AG04450 (cell line): ENCODE measurements around the gene PSMD13. TPM values are rescaled to one million over a fixed set of nuclear protein-coding genes. Genes with fewer than 3 reads are reported as not detected.

Source experiments
- CTCF ChIA-PET: fragments of 300-600, 350-600 bp; formaldehyde crosslinking; extraction: SDS; loops from one replicate; lab custom pipeline; 2022; ENCODE audit warnings: antibody characterized with exemption, inconsistent platforms; lab: Charles Lee
- POLR2A ChIA-PET: fragments of 350-600 bp; formaldehyde crosslinking; extraction: SDS; loops from one replicate; lab custom pipeline; 2021; ENCODE audit warnings: antibody characterized with exemption, inconsistent platforms; lab: Yijun Ruan, JAX
- DNase-seq: peaks from one replicate; pipeline ENCODE4 v3.0.0-alpha.2; 2011; ENCODE audit warnings: low read depth, low spot score
- H3K27ac ChIP-seq: one replicate; pipeline ENCODE4 v1.5.1; 2012; ENCODE audit warnings: low read depth, low read length, control low read depth
- H3K27me3 ChIP-seq: one replicate; pipeline ENCODE4 v1.6.0; 2012; ENCODE audit warnings: low read length; ENCODE audit not compliant: control insufficient read depth, insufficient read depth
- H3K4me3 ChIP-seq: 2 replicates; pipeline ENCODE4 v1.5.1; 2011; ENCODE audit warnings: mild to moderate bottlenecking, low read depth, low read length, control low read depth
- H3K9me3 ChIP-seq: 2 replicates; pipeline ENCODE4 v1.5.1; 2012; ENCODE audit warnings: low read length; ENCODE audit not compliant: control insufficient read depth, insufficient read depth
- polyA plus RNA-seq: library from polyadenylated mRNA; depleted of rRNA; stranded (reverse); fragments of >200 nt; gene quantifications from 2 replicates; pipeline ENCODE4 v1.2.3, GENCODE V29; 2011
- TF ChIP-seq, protein P1 (sequence below): IDR thresholded peaks from 2 replicates; pipeline ENCODE4 v1.5.1; 2011; ENCODE audit warnings: low read depth, low read length, control low read depth, inconsistent platforms

The PSMD13 gene
- polyA plus RNA-seq, 1 experiment = 148 TPM

DNA sequence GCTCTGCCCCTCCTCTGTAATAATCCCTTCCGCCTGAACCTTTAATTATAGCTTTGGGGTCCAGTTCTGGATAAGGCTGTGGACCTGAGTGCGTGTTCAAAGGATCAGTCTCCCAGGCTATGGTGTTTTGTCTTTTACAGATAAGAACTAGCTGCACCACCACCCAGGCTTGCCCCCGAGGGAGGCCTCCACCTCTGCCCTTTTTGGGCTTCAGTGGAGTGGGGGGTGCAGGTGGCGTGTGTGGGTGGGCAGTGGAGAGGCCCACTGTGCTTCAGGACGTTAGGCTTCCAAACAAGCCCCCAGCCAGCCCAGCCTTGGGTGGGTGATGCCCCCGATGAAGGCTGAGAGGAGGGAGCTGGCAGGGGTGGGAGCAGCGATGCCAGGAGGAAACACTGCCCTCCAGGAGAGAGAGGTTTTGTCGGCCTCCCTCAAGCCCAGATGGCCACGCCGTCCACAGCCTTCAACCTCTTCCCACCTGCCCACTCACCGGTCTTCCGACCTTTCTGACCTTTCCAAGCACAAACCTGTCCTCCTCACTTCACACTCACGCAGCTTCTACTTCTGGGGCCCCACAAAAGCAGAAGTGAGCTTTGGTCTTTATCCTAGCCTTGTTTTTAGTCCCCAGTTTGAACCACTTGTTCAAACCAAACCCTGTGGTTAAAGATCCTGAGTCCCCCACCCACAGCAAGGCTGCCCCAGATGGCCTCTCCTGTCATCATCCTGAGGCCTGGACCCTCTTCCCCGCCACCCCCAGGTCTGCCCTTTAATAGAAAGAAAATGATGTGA is 20.4 kb downstream of the PSMD13 start:
- TF ChIP-seq, protein P1, sequence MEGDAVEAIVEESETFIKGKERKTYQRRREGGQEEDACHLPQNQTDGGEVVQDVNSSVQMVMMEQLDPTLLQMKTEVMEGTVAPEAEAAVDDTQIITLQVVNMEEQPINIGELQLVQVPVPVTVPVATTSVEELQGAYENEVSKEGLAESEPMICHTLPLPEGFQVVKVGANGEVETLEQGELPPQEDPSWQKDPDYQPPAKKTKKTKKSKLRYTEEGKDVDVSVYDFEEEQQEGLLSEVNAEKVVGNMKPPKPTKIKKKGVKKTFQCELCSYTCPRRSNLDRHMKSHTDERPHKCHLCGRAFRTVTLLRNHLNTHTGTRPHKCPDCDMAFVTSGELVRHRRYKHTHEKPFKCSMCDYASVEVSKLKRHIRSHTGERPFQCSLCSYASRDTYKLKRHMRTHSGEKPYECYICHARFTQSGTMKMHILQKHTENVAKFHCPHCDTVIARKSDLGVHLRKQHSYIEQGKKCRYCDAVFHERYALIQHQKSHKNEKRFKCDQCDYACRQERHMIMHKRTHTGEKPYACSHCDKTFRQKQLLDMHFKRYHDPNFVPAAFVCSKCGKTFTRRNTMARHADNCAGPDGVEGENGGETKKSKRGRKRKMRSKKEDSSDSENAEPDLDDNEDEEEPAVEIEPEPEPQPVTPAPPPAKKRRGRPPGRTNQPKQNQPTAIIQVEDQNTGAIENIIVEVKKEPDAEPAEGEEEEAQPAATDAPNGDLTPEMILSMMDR = no peak
- Histone ChIP-seq H3K9me3 (no peaks in the 10 kb centered on the region), H3K4me3 (no peak overlapping the region), H3K27ac (no peak overlapping the region), H3K27me3 (peaks cover 9% of the 10 kb centered on the region)
- CTCF ChIA-PET = no interaction called here
- POLR2A ChIA-PET = no interaction called here
- DNase-seq = no peak

DNA sequence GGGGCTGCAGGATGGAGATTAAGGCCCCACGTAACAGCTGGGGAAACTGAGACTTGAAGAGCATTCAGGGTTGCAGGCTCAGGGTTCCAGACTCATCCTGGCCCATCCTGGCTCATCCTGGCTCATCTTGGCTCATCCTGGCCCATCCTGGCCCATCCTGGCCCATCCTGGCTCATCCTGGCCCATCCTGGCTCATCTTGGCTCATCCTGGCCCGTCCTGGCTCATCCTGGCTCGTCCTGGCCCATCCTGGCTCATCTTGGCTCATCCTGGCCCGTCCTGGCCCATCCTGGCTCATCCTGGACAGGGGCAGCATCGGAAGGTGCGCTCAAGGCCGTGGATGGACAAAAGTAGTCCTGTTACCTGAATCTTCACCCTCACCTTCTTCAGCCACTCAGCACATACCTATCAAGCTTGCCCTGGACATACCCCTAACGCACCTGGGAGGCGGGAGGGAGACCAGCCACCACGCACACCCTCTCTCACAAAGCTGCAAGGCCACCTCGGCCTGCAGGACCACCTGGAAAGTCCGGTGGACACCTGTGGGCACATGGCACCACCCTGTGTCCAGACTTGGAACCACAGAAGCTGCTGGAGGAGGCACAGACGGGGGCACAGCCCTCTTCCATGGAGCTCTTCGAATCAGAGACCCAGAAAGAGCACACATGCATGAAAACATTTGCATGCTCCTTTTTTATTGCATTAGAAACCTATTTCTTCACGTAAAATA is 21.2 kb downstream of the PSMD13 start:
- Histone ChIP-seq H3K27me3 (peaks cover 9% of the 10 kb centered on the region), H3K4me3 (no peak overlapping the region), H3K9me3 (no peaks in the 10 kb centered on the region), H3K27ac (no peak overlapping the region)
- no peak for DNase-seq
- TF ChIP-seq, protein P1 = no peak
- ChIA-PET CTCF (no interaction called here), POLR2A (no interaction called here)

DNA sequence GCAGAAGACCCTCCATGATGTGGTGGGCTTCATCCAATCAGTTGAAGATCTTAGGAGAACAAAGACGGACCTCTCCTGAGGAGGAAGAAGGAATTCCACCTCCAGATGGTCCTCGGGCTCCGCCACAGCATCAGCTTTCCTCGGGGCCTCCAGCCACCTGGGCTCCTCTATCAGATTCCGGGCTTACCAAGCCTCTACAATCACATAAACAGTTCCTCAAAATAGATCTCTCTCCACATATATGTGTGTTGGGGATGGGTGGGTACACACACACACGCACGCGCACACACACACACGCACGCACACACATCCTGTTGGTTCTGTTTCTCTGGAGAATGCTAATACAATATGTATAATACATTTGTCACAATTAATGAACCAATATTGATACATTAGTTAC is 22.6 kb downstream of the PSMD13 start:
- H3K9me3 ChIP-seq = no peaks in the 10 kb centered on the region
- ChIA-PET POLR2A (no interaction called here), CTCF (interaction anchor here (1.6 kb wide), 1 partner anchor 8 kb away, joined by 5 read pairs; no protein-coding TSS in a partner anchor)
- no peak for DNase-seq
- TF ChIP-seq, protein P1 = no peak
- H3K4me3 ChIP-seq = no peak overlapping the region
- peaks cover 9% of the 10 kb centered on the region for H3K27me3 ChIP-seq
- H3K27ac ChIP-seq = no peak overlapping the region

DNA sequence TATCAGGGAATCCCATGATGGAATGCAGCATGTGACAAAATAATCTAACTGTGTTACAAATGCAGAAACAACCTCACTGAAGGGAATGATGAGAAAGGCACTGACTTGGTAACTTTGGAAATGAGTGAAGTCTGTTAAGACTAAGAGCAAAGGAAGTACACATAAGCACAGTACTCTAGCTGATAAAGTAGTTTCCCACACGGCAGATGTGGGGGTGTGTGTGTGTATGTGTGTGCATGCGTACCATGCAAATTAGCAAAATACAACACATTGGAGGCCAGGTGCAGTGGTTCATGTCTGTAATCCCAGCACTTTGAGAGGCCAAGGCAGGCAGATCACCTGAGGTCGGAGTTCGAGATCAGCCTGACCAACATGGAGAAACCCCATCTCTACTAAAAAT is 24.8 kb downstream of the PSMD13 start:
- TF ChIP-seq, protein P1 = no peak

More for the DNA sequence above, 24.8 kb downstream of the PSMD13 start:
- POLR2A ChIA-PET = no interaction called here
- peaks cover 4% of the 10 kb centered on the region; the same call in 1 of the 2 replicates for H3K9me3 ChIP-seq
- H3K27me3 ChIP-seq = peaks cover 9% of the 10 kb centered on the region
- H3K27ac ChIP-seq = no peak overlapping the region
- CTCF ChIA-PET = no interaction called here
- no peak overlapping the region for H3K4me3 ChIP-seq
- DNase-seq = no peak
